Measurements from ENCODE around the gene LCE6A.

DNA sequence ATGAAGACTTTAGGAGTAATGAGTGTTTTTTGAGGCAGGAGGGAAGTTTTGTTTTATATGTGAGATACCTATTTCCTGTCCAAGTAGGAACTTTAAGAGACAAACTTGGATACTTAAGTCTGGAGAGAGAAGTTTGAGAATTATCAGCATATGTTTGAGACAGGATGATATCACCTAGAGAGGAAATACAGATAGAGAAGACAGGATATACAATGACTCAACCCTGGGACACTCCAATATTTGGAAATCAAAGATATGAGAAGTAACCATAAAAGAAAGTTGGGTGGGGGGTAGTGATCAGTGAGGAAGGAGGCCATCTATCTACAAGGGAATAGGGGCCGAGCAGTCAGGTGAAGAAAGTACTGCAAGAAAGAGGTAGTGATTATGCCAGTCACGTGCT lies 23.7 kb downstream of the LCE6A start:
- TF ChIP-seq, protein P1, sequence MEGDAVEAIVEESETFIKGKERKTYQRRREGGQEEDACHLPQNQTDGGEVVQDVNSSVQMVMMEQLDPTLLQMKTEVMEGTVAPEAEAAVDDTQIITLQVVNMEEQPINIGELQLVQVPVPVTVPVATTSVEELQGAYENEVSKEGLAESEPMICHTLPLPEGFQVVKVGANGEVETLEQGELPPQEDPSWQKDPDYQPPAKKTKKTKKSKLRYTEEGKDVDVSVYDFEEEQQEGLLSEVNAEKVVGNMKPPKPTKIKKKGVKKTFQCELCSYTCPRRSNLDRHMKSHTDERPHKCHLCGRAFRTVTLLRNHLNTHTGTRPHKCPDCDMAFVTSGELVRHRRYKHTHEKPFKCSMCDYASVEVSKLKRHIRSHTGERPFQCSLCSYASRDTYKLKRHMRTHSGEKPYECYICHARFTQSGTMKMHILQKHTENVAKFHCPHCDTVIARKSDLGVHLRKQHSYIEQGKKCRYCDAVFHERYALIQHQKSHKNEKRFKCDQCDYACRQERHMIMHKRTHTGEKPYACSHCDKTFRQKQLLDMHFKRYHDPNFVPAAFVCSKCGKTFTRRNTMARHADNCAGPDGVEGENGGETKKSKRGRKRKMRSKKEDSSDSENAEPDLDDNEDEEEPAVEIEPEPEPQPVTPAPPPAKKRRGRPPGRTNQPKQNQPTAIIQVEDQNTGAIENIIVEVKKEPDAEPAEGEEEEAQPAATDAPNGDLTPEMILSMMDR (IDR thresholded peaks at IDR 0.05; ENCODE audit: poor library complexity): no peak
- TF ChIP-seq EZH2 (IDR thresholded peaks at IDR 0.05; ENCODE audit: borderline replicate concordance): no peak
